ENCODE results near the gene TRIM66.

TRIM66 gene

GRCh38 chr11:8656291-8656690 is 26.2 kb downstream of the TRIM66 start:
- no peak for DNase-seq (ENCODE audit: low spot score)

GRCh38 chr11:8654503-8654902 is 28.0 kb downstream of the TRIM66 start:
- DNase-seq (ENCODE audit: low spot score): no peak

- no peak for DNase-seq (ENCODE audit: low spot score)
Measured at GRCh38 chr11:8652140-8652539, 30.3 kb downstream of the TRIM66 start.

- no peak for DNase-seq (ENCODE audit: low spot score)
Measured at GRCh38 chr11:8650401-8650990, 32.0 kb downstream of the TRIM66 start.

GRCh38 chr11:8649361-8649760 is 33.1 kb downstream of the TRIM66 start:
- DNase-seq (ENCODE audit: low spot score): no peak

GRCh38 chr11:8646873-8647272 is 35.6 kb downstream of the TRIM66 start:
- DNase-seq (ENCODE audit: low spot score): no peak

- no peak for DNase-seq (ENCODE audit: low spot score)
Measured at GRCh38 chr11:8642196-8642841, 40.1 kb downstream of the TRIM66 start.

- DNase-seq (ENCODE audit: low spot score): no peak
Measured at GRCh38 chr11:8641332-8641731, 41.1 kb downstream of the TRIM66 start.

- DNase-seq (ENCODE audit: low spot score): no peak
Measured at GRCh38 chr11:8640267-8640906, 42.1 kb downstream of the TRIM66 start.

GRCh38 chr11:8639655-8640054 is 42.8 kb downstream of the TRIM66 start:
- DNase-seq (ENCODE audit: low spot score): no peak

- DNase-seq (ENCODE audit: low spot score): no peak
Measured at GRCh38 chr11:8638300-8638699, 44.2 kb downstream of the TRIM66 start.

GRCh38 chr11:8636127-8636526 is 46.3 kb downstream of the TRIM66 start:
- no peak for DNase-seq (ENCODE audit: low spot score)

- DNase-seq (ENCODE audit: low spot score): no peak
Measured at GRCh38 chr11:8634498-8634897, 48.0 kb downstream of the TRIM66 start.

- no peak for DNase-seq (ENCODE audit: low spot score)
Measured at GRCh38 chr11:8631395-8632118, 50.9 kb downstream of the TRIM66 start.

GRCh38 chr11:8624698-8625097 is 57.8 kb downstream of the TRIM66 start:
- no peak for DNase-seq (ENCODE audit: low spot score)

- no peak for DNase-seq (ENCODE audit: low spot score)
Measured at GRCh38 chr11:8621147-8621546, 61.3 kb downstream of the TRIM66 start.

GRCh38 chr11:8617063-8617462 is 65.4 kb downstream of the TRIM66 start:
- no peak for DNase-seq (ENCODE audit: low spot score)

GRCh38 chr11:8615291-8616032 is 67.0 kb downstream of the TRIM66 start:
- DNase-seq (ENCODE audit: low spot score): no peak

- no peak for DNase-seq (ENCODE audit: low spot score)
Measured at GRCh38 chr11:8614497-8614896, 68.0 kb downstream of the TRIM66 start.

- no peak for DNase-seq (ENCODE audit: low spot score)
Measured at GRCh38 chr11:8613036-8613435, 69.4 kb downstream of the TRIM66 start.

- no peak for DNase-seq (ENCODE audit: low spot score)
Measured at GRCh38 chr11:8612522-8612921, 69.9 kb downstream of the TRIM66 start.

GRCh38 chr11:8610532-8611116 is 71.8 kb downstream of the TRIM66 start:
- DNase-seq (ENCODE audit: low spot score): no peak

Measured in HuH-7 (cell line).